Astrocyte (in vitro differentiated cells and primary cell): ENCODE data around the gene POU2F1.

Source experiments
- CTCF ChIP-seq: IDR thresholded peaks from 2 replicates; pipeline ENCODE4 v1.5.1; 2011; ENCODE audit warnings: low read depth, mild to moderate bottlenecking, inconsistent platforms, low read length, moderate library complexity; ENCODE audit not compliant: insufficient read depth
- EZH2 ChIP-seq: IDR thresholded peaks from 2 replicates; pipeline ENCODE4 v1.6.1; 2012; ENCODE audit warnings: mild to moderate bottlenecking, low read length, inconsistent platforms; ENCODE audit not compliant: insufficient read depth

- no peak for TF ChIP-seq CTCF
- TF ChIP-seq EZH2 = no peak
These were observed 124.1 kb downstream of the POU2F1 start for GRCh38 chr1:167344615-167345385.
